Measurements from ENCODE around the gene IL32. TPM values are rescaled to one million over a fixed set of nuclear protein-coding genes. Genes with fewer than 3 reads are reported as not detected.

Gene IL32
- total RNA-seq, 1 experiment from 2014 or later: 4.7 TPM

- 0 out of 2 replicates have a peak, but pooled peaks cover 3% of the 10 kb centered on the region for H3K36me3 Mint-ChIP-seq
- H3K4me1 Mint-ChIP-seq: peaks cover 13% of the 10 kb centered on the region
- peak; percentile 56; the same call in 1 of the 2 replicates for TF ChIP-seq USF1 (CRISPR knock-in tag; IDR thresholded peaks at IDR 0.05)
- TF ChIP-seq E2F1 (CRISPR knock-in tag; IDR thresholded peaks at IDR 0.05): peak; percentile 11; the same call in 1 of the 2 replicates
- peak; percentile 68 for TF ChIP-seq USF2 (CRISPR knock-in tag; IDR thresholded peaks at IDR 0.05)
- peak; percentile 79 for TF ChIP-seq ZNF423 (CRISPR knock-in tag; IDR thresholded peaks at IDR 0.05)
- no peak for TF ChIP-seq SMAD4 (CRISPR knock-in tag; IDR thresholded peaks at IDR 0.05)
- TF ChIP-seq MAX (CRISPR knock-in tag; IDR thresholded peaks at IDR 0.05): peak; percentile 66; the same call in 1 of the 2 replicates
- TF ChIP-seq ARID4B (CRISPR knock-in tag; IDR thresholded peaks at IDR 0.05; ENCODE audit: borderline replicate concordance): peak; percentile 43; the same call in 1 of the 2 replicates
- peak; percentile 58; the same call in 1 of the 2 replicates for TF ChIP-seq HMGXB4 (CRISPR knock-in tag; IDR thresholded peaks at IDR 0.05)
- TF ChIP-seq RELA (CRISPR knock-in tag; IDR thresholded peaks at IDR 0.05; ENCODE audit: borderline replicate concordance): no peak
- peak; percentile 66; the same call in 1 of the 2 replicates for TF ChIP-seq SP1 (CRISPR knock-in tag; conservative IDR thresholded peaks at IDR 0.05)
- TF ChIP-seq ZNF263 (CRISPR knock-in tag; IDR thresholded peaks at IDR 0.05; ENCODE audit: low read depth): no peak
- peak; percentile 50 for TF ChIP-seq FOXP1 (CRISPR knock-in tag; IDR thresholded peaks at IDR 0.05; ENCODE audit: borderline replicate concordance)
- TF ChIP-seq AFF4 (CRISPR knock-in tag; IDR thresholded peaks at IDR 0.05; ENCODE audit: borderline replicate concordance): 0 out of 2 replicates have a peak, but pooled peaks have one; percentile 72
- peak; percentile 69; the same call in 1 of the 2 replicates for TF ChIP-seq FOXP4 (CRISPR knock-in tag; IDR thresholded peaks at IDR 0.05)
- TF ChIP-seq ETV6 (CRISPR knock-in tag; IDR thresholded peaks at IDR 0.05): peak; percentile 52; the same call in 1 of the 2 replicates
- no peak for TF ChIP-seq SMAD3 (CRISPR knock-in tag; IDR thresholded peaks at IDR 0.05; ENCODE audit: borderline replicate concordance)
- 0 out of 2 replicates have a peak, but pooled peaks have one; percentile 20 for TF ChIP-seq TEAD1 (CRISPR knock-in tag; IDR thresholded peaks at IDR 0.05)
- DNase-seq (ENCODE audit: low spot score) (peak; percentile 65), ATAC-seq (peak; percentile 44)
- ChIA-PET POLR2A (interaction anchor here (1.0 to 2.5 kb wide), 3 partner anchors 13 to 53 kb away, joined by 4 to 8 read pairs (median 8); partner anchors contain the start of genes TNFRSF12A and ZSCAN10), CTCF (interaction anchor here (1.7 to 11.1 kb wide), 3 partner anchors 13 to 84 kb away, joined by 5 to 152 read pairs (median 16); no protein-coding TSS in a partner anchor)
- H3K4me3 Mint-ChIP-seq: peak within 1 kb of the TSS; percentile 89
- peak within 1 kb of the TSS; percentile 74 for H3K27ac Mint-ChIP-seq
- H3K27me3 Mint-ChIP-seq (ENCODE audit: low read depth): peaks cover 30% of the 10 kb centered on the region
- no peaks in the 10 kb centered on the region for H3K9me3 Mint-ChIP-seq
These were observed 19.4 kb upstream of the IL32 start, which contains the start of gene MMP25 for GRCh38 chr16:3045758-3046640. Gene MMP25 (plus strand): TSS chr16:3046561. CDS start chr16:3046918, 357 bp downstream.

Data from WTC11 (cell line).